ENCODE measurements around the gene VAV3.

VAV3 gene

DNA sequence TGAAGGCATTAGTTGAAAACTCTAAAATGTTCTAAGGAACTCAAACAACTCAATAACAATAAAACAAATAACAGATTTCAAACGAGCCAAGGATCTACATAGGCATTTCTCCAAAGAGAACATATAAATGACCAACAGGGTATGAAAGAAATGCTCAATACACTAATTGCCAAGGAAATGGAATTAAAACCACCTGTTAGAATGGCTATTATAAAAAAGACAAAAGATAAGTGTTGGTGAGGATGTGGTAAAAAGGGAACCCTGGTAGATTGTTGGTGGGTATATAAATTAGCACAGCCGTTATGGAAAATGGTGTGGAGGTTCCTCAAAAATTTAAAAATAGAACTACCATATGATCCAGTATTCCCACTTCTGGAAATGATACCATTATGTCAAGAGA lies 9.1 kb upstream of the VAV3 start:
- TF ChIP-seq, protein P1, sequence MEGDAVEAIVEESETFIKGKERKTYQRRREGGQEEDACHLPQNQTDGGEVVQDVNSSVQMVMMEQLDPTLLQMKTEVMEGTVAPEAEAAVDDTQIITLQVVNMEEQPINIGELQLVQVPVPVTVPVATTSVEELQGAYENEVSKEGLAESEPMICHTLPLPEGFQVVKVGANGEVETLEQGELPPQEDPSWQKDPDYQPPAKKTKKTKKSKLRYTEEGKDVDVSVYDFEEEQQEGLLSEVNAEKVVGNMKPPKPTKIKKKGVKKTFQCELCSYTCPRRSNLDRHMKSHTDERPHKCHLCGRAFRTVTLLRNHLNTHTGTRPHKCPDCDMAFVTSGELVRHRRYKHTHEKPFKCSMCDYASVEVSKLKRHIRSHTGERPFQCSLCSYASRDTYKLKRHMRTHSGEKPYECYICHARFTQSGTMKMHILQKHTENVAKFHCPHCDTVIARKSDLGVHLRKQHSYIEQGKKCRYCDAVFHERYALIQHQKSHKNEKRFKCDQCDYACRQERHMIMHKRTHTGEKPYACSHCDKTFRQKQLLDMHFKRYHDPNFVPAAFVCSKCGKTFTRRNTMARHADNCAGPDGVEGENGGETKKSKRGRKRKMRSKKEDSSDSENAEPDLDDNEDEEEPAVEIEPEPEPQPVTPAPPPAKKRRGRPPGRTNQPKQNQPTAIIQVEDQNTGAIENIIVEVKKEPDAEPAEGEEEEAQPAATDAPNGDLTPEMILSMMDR (IDR thresholded peaks at IDR 0.05; ENCODE audit: low read depth, low read length): no peak
- no peak for DNase-seq (ENCODE audit: extremely low read depth, low read depth)

DNA sequence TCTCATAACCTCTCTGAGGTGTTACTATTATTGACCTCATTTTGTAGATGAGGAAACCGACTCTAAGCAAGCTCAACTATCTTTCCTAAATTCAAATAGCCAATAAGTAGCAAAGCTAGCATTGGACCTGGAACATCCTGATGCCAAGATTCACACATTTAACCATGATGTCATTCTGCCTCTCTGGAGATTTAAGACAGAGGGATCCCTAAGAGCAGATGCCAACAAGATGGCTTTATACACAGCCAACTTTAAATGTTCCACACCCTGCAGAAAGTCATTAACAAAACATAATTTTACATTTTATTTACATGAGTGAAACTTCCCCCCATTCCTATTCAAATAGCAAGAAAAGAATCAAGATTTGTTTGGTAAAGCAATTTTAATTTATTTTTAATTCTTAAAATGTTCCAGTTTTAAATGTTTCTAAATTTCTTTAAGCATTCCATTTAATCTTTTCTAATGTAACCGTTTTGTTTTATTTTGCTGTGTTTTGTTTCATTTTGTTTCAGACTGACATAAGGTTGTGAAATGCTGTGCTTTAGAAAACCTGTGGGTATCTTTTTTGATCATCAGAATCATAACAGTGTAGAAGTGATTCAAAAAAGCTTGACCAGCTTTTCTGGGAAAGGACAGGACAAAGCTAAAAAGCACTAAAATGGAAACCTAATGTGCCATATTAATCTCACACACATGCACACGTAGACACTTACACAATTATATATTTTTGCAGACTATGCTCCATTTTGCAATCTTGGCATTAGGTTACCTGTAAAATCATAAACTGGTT lies 7.6 kb upstream of the VAV3 start:
- TF ChIP-seq, protein P1 (IDR thresholded peaks at IDR 0.05; ENCODE audit: low read depth, low read length): no peak
- DNase-seq (ENCODE audit: extremely low read depth, low read depth): no peak

GRCh38 chr1:107966550-107966949 lies 1.6 kb upstream of the VAV3 start:
- TF ChIP-seq, protein P1 (IDR thresholded peaks at IDR 0.05; ENCODE audit: low read depth, low read length): no peak
- DNase-seq (ENCODE audit: extremely low read depth, low read depth): no peak

GRCh38 chr1:107964336-107965109 lies 457 bp downstream of the VAV3 start:
- no peak for DNase-seq (ENCODE audit: extremely low read depth, low read depth)
- TF ChIP-seq, protein P1 (IDR thresholded peaks at IDR 0.05; ENCODE audit: low read depth, low read length): no peak

- no peak for DNase-seq (ENCODE audit: extremely low read depth, low read depth)
- TF ChIP-seq, protein P1 (IDR thresholded peaks at IDR 0.05; ENCODE audit: low read depth, low read length): no peak
Measured at GRCh38 chr1:107963601-107964335, 1.2 kb downstream of the VAV3 start.

DNA sequence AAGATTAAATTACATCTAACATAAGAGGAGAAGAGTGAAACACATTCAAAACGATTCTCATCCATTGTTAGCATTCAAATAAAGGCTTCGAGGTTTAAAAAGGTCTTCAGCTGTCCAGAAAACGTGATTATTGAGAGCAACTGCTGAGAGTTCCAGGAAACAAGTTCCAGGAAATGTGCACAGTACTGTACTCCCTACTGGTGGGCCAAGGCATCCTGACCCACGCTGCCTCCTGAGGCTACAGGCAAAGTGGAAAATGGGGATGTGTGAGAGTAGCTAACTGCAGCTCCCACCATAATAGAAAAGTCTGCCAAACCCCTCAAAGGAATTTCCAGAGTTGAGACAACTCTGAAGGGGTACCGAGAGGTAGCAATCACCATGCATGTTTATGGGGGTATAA lies 2.0 kb downstream of the VAV3 start:
- TF ChIP-seq, protein P1 (IDR thresholded peaks at IDR 0.05; ENCODE audit: low read depth, low read length): no peak
- no peak for DNase-seq (ENCODE audit: extremely low read depth, low read depth)
